ENCODE results near the gene TBC1D9B.
"Not testable (repeated sequence)": the region's sequence is repeated elsewhere in the genome, so short reads cannot be mapped to it uniquely, and the experiment has no call there.

The TBC1D9B gene

GRCh38 chr5:179885491-179886090 lies 22.1 kb downstream of the TBC1D9B start:
- DNase-seq (ENCODE audit: low spot score) = no peak

GRCh38 chr5:179883163-179883562 lies 24.5 kb downstream of the TBC1D9B start:
- no peak for DNase-seq (ENCODE audit: low spot score)

GRCh38 chr5:179882338-179882737 lies 25.4 kb downstream of the TBC1D9B start:
- DNase-seq (ENCODE audit: low spot score) = no peak

- no peak for DNase-seq (ENCODE audit: low spot score)
These were observed 26.7 kb downstream of the TBC1D9B start for GRCh38 chr5:179880848-179881590.

- DNase-seq (ENCODE audit: low spot score) = no peak
These were observed 27.5 kb downstream of the TBC1D9B start for GRCh38 chr5:179880066-179880650.

- DNase-seq (ENCODE audit: low spot score) = no peak
These were observed 28.0 kb downstream of the TBC1D9B start for GRCh38 chr5:179879690-179880010.

GRCh38 chr5:179879003-179879689 lies 28.6 kb downstream of the TBC1D9B start:
- no peak for DNase-seq (ENCODE audit: low spot score)

- no peak for DNase-seq (ENCODE audit: low spot score)
These were observed 29.3 kb downstream of the TBC1D9B start for GRCh38 chr5:179878222-179879002.

- DNase-seq (ENCODE audit: low spot score) = no peak
These were observed 31.1 kb downstream of the TBC1D9B start for GRCh38 chr5:179876610-179876952.

- no peak for DNase-seq (ENCODE audit: low spot score)
These were observed 31.7 kb downstream of the TBC1D9B start for GRCh38 chr5:179875741-179876609.

- DNase-seq (ENCODE audit: low spot score) = no peak
These were observed 33.0 kb downstream of the TBC1D9B start for GRCh38 chr5:179874536-179875292.

GRCh38 chr5:179874136-179874535 lies 33.6 kb downstream of the TBC1D9B start:
- no peak for DNase-seq (ENCODE audit: low spot score)

- no peak for DNase-seq (ENCODE audit: low spot score)
These were observed 34.0 kb downstream of the TBC1D9B start for GRCh38 chr5:179873588-179874110.

GRCh38 chr5:179872828-179873575 lies 34.7 kb downstream of the TBC1D9B start:
- no peak for DNase-seq (ENCODE audit: low spot score)

- DNase-seq (ENCODE audit: low spot score) = no peak
These were observed 35.5 kb downstream of the TBC1D9B start for GRCh38 chr5:179872055-179872827.

GRCh38 chr5:179871533-179871932 lies 36.2 kb downstream of the TBC1D9B start:
- not testable (repeated sequence) for DNase-seq (ENCODE audit: low spot score)

- no peak for DNase-seq (ENCODE audit: low spot score)
These were observed 36.7 kb downstream of the TBC1D9B start for GRCh38 chr5:179870952-179871351.

GRCh38 chr5:179870403-179870903 lies 37.2 kb downstream of the TBC1D9B start:
- no peak for DNase-seq (ENCODE audit: low spot score)

All from CD4-positive, alpha-beta T cell treated with Interleukin-15 for 4 hours (primary cell).